Mammary microvascular endothelial cell (primary cell): ENCODE measurements around the gene HIF1AN. TPM values are rescaled to one million over a fixed set of nuclear protein-coding genes. Genes with fewer than 3 reads are reported as not detected.

Experiments
- total RNA-seq: library from RNA; depleted of rRNA; stranded (reverse); fragments of >200 nt; gene quantifications from 2 replicates; pipeline ENCODE4 v1.2.3, GENCODE V29; 2015

The HIF1AN gene
- total RNA-seq, result 3.1 and 3.7 TPM in 2 replicates

DNA sequence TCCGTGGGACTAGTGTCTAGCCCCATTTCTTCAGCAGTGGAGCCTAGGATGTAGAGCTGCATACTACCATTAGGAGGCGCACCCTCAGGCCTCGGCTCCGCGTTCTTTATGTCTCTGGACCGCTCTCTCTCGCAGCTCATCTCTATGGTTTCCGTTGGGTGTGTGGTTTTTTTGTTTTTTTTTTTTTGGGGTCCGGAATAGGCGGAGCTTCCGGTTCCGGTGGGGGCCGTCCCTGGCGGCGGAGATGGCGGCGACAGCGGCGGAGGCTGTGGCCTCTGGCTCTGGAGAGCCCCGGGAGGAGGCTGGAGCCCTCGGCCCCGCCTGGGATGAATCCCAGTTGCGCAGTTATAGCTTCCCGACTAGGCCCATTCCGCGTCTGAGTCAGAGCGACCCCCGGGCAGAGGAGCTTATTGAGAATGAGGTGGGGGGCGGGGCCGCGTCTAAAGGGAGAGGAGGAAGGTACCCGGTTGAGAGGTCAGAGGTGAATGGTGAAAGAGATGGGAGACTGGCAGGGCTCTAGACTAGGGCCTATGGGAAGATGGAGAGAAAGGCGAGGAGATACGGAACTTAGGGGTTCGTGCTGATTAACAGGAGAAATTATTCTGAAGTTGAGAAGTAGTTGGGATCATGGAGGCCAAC is at the start of gene HIF1AN:
Gene HIF1AN (plus strand): TSS at position 229 of the 639 bp plus-strand sequence. CDS start 16 bp downstream, at position 245.

GRCh38 chr10:100519311-100520051 is 16.3 kb upstream of the HIF1AN start, which contains the start of gene SEC31B:
SEC31B (minus strand) TSS chr10:100519861; CDS start chr10:100516952, 2,909 bp downstream.

DNA sequence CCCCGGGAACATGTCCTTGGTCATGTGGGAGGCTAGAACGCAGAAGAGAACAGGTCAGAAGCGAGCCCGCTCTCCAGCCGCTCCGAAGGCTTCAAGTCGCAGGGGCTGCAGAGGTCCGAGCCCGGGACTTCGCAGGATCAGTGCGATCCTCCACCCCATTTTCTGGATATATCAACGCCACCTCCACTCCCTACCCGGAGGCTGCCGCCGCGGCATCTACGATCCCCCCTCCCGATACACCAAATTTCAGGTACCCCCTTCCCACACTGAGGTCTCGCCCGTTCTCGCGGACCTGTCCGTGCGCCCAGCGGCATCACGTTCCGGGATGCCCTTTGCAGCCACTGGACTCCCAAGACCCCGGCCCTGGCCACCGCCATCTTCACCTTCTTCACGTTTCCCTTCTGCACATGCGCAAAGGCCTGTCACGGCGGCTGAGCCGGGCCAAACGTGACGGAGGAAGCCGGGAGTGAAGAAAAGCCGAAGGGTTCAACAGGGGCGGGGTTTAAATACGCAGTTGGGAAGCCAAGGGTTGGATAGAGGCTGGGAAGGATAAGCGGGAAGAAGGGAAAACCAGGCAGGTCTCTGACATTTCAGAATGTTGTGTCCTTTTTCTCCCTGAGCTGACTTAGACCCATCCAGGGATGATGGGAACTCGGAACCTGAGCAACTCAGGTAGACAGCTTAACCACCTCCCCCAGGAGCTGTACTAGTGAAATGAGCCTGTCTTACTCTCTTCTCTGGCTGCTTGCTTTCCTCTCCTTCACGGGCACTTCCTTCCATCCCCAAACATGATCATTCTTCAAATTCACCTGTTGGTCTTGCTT is 6.1 kb upstream of the HIF1AN start, which contains the start of gene NDUFB8:
Gene NDUFB8 (minus strand): TSS at position 397 of the 824 bp plus-strand sequence. CDS start 20 bp downstream, at position 377.

Other genes with a start within 250 kb of the HIF1AN start
- gene BLOC1S2, start 249.3 kb upstream of the HIF1AN start, total RNA-seq, result 68.8 and 77.6 TPM in 2 replicates
- gene PKD2L1, start 205.7 kb upstream of the HIF1AN start, total RNA-seq, result not detected in 2 replicates
- gene SCD, start 188.7 kb upstream of the HIF1AN start, total RNA-seq, result 238 and 239 TPM in 2 replicates
- not detected in 2 replicates for gene WNT8B, start 72.9 kb upstream of the HIF1AN start, total RNA-seq
- 0.87 and 0.89 TPM in 2 replicates for gene SEC31B, start 16.1 kb upstream of the HIF1AN start, total RNA-seq
- gene NDUFB8, start 6.1 kb upstream of the HIF1AN start, total RNA-seq, result 220 and 254 TPM in 2 replicates
- gene PAX2, start 209.6 kb downstream of the HIF1AN start, total RNA-seq, result not detected in 2 replicates